ENCODE data around the gene GMPPA.

GMPPA gene

DNA sequence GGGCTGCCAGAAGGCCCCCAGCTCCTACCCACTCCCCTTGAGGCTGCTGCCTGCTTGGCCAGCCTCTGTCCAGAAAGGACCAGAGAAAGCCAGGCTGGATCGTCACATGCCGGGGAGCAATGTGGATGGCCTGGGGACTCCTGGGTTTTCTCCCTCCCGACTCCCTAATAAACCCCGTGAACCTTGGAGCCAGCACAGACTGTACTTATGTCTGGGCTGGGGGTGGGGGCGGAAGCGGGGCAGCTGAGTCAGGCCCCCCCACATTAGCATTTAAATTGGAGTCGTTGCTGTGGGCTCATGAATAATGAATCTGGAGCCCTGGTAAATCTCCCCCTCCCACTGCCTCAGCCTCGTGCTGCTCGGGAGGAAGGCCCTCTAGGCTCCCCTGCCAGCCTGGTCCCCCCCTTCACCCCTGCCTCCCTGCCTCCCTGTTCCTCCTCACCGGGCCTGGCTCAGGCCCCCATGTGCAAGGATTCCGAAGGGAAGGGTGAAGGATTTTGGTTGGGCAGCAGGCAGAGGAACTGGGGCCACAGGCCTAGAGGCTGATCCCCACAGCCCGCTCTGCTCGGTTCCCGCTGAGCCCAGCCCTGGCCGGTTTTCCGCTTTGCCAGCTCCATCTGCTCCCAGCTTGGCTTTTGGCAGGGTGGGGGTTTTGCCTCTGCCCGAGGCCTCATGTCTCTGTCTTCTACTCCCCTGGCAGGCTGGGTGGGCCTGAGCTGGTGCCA, 8.3 kb downstream of the GMPPA start:
- DNase-seq, result no peak

DNA sequence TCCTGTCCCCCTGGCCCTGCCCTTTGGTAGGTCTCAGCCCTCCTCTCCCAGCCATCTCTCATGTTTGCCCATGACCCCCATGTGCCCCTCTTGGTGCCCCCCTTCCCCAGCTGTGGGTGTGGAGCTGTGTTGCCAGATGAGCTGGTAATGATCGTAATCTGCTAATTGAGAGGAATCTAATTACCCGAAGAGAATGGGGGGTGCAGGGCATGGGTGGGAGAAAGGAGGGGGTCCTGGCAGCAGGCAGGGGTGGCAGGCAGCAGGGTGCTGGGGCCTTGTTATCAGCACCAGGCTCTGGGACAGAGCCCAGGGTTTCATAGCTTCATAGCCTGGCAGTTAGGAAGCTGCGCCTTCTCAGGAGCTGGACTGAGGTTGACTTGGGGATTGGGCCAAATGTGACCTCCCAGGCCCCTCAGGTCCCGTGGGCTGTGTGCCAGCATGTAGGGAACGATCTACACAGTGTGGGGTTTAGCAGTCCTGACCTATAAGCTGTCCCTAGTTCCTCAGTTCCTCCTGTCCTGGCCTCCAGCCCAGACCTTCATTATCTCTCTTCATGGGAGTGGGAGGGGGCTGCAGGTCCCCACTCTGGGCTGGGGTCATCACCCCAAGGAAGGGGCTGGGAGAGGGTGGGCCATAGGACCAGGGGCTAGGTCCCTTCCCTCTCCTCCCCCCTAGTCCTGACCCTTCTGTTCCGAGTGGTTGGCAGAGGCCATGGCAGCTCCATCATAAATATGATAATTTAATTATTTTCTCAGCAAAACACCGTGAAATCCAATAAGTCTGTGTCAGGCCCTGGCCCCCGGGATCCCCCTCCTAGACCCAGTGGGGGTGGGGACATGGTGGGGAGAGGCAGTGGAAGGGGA, 9.1 kb downstream of the GMPPA start:
- DNase-seq, result no peak

DNA sequence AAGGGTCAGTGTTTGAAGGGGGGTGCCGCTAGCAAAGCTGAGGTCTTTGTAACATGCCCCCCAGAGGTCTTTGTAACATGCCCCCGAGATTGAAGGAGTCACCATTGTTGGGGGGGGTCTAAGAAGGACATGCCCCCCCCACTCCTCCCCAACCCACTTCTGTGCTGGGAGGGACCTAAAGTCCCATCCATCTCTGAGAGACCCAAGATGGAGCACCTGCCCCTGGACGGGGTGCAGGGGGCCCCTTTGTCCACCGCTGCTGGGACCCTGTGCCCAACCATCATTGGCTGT, 9.7 kb downstream of the GMPPA start:
- no peak for DNase-seq

DNA sequence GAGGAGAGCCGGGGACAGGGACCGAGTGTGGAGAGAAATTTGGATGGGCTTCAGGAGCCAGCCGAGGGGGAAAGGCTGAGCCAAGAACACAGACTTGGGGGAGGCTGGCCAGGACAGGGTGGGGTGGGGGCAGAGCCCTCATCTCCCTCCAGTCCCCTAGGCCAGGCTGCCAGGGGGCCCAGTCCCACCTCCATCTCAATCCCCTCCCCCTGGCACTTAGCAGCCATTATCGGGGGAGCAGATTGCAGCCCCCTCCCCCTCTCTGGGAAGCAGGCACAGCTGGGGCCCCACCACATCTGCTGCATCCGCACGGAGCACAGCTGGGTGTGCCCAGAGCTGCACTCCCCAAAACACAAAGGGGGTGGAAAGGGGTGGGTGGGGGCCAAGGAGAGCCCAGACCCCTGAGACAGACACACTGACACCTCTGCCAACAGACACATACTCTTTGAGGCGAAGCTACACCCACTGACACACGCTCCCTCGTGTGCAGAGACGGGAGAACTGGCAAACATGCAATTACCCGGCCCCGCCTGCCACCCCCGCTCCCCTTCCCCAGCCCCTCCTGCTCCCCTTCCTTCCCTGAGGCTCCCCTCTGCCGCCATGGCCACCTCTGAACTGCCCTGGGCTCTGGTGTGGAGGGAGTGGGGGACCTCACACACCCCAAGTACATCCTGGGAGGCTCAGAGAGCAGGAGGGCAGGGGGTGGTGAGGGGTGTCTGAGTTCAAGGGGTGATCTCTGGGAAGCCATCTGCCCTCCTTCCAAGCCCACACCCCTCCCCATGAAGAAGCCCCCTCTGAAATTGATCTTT, 10.5 kb downstream of the GMPPA start:
- DNase-seq, result no peak

DNA sequence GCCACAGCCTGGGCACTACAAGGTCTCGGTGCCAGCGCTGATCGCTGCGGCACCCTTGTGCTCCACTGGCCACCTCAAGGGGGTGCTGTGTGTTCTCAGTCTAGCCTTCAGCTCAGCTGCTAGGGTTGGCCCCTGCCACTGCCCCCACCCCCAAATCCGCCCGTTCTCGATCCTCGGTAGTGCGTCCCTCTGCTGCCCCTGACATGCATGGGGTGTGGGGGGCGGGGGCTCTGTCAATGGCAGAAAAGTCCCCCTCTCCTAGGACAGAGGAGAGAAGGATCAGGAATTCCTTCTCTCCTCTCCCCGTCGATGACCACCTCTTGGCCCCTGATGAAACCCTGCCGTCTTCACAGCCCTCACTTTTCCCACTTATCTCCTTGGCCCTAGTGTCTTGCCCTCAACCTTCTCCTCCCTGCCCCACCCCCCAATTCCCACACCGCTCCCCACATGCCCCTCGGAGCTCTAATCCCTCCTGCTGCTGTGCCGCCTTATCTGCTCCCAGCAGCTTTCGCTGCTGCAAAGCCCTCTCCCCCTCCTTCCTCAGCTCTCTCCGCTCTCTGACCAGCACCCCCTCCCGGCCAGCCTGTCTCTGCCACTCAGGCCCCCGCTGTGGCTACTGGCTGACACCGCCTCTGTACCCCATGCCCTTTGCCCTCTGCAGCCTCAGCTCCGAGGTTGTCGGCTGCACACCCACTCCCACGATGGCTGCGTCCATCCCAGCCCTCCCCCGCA, 11.3 kb downstream of the GMPPA start:
- DNase-seq, result peak; percentile 78

DNA sequence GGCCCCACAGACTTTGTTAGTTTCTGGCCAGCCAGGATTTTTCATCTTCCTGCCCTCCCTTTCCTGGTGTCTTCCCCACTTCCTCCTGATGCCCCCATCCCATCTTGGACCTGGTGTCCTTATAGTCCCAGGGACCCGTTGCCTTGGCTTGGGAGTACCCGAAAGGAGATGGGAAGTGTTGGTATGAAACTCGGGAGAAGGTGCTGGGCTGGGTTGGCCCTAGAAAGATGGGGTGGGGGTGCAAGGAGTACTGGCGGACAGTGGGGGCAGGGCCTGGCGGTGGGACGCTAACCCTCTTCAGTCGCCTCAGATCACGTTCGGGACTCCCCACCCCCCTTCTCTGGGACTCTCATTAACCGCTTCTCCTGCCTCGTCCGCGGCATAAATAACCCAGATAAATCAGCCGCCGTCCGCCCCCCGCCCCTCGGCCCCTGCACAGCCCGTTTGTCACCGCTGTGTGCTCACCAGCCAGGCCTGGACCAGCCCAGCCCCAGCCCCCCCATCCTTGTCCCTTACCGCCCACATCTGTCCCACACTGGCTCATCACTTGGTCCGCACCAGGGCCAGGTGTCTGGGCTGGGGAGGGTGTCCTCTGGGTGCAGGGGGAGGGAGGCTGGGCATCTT, 11.9 kb downstream of the GMPPA start:
- no peak for DNase-seq

DNA sequence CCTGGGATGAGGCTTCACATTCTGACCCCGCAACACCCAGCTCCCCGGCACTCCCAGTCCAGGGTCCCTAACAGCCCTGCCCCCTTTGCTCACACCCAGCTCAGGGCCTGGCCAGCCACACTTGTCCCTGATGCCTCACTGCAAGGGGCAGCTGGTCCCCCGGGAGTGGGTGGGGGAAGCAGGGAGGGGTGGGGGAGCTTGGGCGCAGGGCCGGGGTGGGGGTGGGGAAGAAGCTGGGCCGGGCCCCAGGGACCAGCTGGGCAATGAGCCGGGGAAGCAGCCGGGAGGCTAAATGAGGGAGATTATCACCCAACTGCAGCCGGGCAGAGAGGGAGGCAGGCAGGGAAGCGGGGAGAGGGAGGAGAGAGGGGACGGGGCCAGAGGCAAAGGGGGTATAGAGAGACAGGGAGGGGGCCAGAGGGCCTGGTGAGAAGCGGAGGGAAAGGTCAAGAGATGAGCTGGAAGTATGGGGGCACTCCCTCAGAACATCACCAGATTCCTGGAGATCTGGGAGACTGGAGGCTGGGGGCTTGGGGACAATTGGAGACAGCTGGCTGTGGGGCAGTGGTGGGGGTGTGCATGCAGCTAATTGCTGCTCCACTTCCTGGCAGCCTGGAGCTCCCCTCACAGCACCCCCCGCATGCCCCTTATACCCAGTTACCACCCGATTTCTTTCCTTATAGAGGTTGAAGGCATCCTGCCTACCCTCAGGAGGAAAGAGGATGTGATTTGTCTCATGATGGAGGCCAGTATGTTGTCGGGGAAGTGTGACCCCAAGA, 13.0 kb downstream of the GMPPA start:
- no peak for DNase-seq

DNA sequence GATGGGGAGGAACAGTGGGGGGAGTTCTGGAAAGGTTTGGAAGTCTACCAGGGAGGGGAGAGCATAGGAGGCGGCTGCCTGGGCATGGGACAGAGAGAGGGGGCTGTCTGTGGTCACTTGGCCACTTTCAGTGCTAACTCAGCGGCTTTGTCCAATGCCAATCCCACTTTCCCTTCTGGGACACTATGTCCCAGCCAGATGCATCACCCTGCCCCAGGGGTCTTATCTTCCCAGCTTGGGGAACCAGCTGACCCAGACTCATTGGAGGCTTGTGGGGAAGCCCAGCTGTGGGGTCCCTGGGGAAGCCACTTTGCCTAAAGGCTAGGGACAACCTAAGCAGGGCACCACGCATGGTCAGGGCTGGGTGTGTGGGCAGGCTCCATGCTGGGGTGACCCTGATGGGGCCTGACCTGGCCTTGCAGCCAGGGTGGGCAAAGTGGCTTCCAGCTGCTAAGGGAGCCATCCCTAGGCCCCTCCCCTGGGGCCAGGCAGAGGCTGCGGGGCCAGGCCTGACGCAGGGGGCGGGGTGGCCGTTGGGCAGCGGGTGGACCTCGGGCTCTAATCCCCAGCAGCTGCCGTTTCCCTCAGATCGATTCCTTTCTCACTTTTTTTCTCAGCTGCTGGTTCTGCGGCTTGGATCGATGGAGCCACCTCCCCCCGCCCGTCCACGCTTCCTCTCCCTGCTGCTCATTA, 14.0 kb downstream of the GMPPA start:
- no peak for DNase-seq

DNA sequence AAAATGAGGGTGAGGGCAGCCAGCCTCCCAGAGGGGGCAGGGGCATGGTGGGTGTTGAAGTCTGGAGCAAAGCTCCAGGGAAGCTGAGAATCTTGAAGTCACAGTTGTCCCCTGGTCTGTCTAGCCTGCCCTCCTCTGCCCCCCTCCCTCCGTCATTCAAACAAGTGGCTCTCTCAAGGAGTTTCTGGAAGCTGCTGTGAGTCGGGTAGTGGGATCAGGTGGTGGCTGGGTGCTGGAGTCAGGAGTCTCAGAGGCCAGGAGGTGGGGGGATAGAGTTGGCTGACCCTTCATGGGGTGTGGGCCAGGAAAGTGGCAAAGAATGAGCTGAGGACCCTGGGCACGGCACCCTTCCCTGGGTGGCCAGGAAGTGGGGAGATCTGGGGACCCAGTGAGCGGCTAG, 15.1 kb downstream of the GMPPA start:
- DNase-seq, result no peak

DNA sequence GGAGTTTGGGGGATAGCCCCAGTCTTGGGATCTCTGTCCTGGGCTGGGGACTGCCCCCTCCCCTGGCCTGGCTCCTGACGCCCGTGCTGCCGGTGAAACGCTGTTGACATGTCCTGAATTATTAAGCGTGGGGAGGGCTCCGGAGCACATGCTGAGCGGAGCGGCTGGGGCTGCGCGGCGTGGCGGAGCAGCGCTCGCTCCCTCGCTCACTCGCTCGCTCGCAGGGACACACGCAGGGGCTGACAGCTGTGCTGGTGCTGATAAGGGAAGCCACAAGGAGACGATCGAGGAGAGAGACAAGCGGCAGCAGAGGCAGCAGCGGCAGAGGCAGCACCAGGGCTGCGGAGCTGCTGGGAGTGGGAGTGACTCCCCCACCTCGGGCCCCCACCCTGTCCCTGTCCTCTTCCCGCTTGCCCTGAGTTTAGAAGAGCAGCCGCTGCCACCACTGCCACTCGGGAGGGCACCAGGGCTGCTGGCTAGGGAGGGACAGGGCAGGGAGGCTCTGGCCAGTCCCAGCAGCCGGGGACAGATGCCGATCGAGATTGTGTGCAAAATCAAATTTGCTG, 15.6 kb downstream of the GMPPA start, which contains the start of gene ASIC4:
Gene ASIC4, plus strand, starts transcription at position 287 of the 566 bp plus-strand sequence. Its CDS starts 243 bp downstream, at position 530.
- DNase-seq, result no peak

DNA sequence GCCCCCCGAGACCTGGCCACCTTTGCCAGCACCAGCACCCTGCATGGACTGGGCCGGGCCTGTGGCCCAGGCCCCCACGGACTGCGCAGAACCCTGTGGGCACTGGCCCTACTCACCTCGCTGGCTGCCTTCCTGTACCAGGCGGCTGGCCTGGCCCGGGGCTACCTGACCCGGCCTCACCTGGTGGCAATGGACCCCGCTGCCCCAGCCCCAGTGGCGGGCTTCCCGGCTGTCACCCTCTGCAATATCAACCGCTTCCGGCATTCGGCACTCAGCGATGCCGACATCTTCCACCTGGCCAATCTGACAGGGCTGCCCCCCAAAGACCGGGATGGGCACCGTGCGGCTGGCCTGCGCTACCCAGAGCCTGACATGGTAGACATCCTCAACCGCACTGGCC, 16.1 kb downstream of the GMPPA start:
- no peak for DNase-seq

DNA sequence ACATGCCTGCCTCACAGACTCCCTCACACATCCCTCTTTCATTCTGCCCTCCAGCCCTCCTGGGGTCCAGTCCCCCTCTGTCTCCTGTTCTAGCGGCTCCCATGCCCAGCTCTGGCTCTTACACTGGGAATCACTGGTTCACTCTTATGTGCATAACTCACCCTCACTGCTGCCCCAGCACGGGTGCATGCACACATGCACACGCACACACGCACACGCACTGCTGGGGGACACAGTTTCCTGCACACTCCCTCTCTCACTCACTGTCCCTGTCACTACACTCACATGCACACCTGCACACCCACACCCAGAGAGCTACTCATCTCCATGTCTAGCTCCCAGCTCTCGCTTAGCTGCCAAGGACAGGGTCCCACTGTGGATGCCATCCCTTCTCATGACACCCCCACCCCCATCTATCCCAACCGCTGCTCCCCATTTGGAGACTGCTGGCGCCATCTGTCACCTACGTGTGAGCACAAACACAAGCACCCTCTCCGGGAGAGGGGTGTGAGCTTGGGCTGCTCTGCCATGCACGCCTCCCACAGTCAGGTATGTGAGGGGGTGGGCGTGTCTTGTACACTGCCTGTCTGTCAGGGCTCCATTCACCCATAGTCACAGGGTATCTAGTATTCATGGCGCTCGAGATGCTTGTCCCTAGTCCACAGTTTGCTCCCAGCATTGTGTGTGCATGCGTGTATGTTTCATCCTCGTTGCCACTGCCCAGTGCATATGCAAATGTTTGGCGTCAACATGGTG, 17.4 kb downstream of the GMPPA start:
- no peak for DNase-seq

DNA sequence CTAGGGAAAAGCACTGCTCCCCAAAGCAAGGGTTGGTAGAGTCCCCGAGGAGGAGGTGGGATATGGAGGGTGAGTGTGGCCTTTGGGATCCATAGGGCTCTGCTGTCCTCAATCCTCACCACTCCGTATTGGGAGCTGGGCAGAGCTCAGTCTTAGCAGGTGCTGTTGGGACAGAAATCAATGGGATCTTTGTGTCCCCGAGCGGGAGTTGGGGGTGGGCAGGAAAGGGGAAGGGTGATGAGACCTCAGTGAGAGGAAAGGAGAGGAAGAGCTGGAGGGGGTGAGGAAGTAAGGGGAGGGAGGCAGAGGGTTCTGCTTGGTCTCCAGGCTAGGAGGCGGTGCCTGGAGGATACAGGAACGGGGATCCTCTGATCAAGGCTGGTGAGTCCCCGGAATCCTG, 18.2 kb downstream of the GMPPA start:
- DNase-seq, result no peak

DNA sequence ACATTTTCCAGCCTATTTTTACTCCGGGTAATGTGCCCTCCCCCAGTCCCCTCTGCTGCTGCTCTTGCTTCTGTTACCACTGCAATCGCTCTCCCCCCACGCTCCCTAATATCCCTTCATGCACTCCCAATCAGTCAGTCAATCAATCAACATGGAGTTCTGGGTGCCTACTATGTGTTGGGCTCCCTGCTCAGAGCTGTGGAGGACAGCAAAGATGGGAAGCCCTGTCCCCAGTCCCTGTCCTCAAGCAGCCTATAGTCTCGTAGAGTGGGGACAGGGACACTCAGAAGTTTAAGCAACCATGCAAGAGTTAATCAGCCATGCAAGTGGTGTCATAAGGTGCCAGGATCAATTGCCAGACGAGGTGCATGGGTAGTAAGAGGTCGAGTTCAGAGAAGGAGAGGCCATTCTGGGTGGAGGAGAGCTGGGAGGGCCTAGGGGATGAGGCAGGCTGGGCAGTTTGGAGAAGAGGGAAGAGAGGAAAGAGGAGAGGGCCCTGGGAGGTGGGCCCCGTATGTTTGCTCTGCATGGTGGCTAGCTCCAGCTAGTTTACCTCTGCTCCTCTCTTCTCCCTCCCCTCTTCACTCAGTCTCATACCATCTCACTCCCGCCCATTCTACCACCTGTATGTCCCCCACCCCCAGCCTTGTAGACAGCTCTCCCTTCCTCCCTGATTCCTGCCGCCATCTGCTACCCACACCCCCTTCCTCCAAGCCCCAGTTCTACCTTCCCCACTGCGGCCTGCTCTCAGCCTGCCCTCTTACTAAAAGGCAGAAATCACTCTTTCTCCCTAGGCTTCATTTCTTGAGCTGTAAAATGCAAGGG, 19.5 kb downstream of the GMPPA start:
- no peak for DNase-seq

DNA sequence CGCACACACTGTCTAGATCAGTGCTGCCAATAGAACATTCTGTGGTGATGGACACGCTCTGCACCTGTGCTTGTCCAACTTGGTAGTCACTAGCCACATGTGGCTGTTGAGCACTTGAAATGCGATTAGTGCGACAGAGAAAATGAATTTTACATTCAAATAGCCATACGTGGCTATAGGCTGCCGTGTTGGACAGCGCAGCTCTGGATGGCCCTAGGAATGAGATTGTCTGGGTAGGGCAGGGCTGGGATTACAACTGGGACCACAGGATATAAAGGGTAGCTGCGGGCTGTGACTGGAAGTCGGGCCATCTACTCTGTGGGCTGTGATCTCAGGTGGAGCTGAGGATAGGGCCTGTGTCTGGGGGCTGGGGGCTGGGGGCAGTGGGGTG, 20.8 kb downstream of the GMPPA start:
- no peak for DNase-seq

DNA sequence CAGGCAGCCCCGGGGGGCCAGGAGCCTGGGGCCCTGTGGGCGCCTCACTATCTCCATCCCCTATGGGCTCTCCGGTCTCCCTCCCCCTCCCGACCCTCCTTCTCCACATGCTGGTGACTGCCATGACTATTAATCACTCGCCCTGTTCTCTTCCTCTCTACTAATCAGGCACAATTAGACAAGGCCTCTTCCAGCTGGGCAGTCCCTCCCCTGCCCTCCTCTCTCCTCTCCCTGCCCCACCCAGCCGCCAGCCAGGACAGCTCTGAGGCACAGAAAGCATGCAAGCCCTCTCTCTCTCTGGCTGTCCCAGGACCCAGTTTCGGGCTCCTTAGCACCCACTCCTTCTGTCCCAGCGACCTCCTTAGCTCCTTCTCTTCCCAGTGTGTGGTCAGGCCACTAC, 21.4 kb downstream of the GMPPA start:
- no peak for DNase-seq

DNA sequence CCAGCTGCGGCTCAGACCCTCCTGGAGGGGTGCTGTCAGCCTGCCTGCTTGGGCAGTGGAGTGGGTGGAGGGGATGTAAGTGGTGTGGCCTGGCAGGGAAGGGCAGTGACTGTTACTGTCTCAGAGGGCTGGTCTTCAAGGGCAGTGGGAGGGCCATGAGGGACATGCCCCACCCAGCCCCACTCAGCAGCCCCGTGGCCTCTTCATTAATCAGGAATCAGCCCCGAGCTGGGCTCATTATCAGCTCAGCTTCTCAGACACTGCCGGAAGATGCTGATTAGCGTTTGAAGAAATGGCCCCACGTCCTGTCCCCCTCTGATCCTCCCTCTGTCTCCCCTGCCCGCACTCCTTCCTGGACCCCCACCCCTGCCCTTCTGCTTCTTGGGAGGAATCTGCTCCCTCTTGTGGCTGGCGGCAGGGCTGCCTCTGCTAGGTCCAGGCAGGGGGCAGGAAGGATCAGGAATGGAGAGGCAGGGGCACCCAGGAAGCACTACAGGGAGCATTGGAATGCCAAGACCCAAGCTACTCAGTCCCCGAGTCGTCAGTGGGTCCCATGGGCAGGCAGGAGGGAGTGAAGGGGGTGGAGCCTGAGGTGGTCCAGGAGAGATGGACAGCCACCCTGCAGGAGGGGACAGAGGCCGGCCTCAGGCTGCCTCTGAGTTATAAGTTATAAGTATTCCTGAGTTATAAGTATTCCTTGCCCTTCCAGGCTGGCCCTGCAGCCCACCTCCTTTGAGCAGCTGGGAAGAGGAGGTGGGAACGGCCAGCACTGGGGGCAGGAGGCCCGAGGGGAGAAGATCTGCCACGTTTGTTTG, 22.6 kb downstream of the GMPPA start:
- no peak for DNase-seq

Measured in activated CD8-positive, alpha-beta memory T cell treated with anti-CD3 and anti-CD28 coated beads for 24 hours (primary cell).